ENCODE measurements around the gene ZNF343.

GRCh38 chr20:2527762-2528161 is 19.0 kb upstream of the ZNF343 start:
- TF ChIP-seq EP300 (IDR thresholded peaks at IDR 0.05) (no peak), CTCF (IDR thresholded peaks at IDR 0.05) (no peak), POLR2A (IDR thresholded peaks at IDR 0.05) (no peak)
